ENCODE results near the gene ZDHHC5. TPM values are rescaled to one million over a fixed set of nuclear protein-coding genes. Genes with fewer than 3 reads are reported as not detected.
A peak's percentile ranks its signal among the peaks of the same experiment; 100 is the strongest.

Gene ZDHHC5
- total RNA-seq, 1 experiment from 2014 or later = 65.2 TPM

GRCh38 chr11:57728829-57729228 lies 60.9 kb downstream of the ZDHHC5 start:
- H3K27ac ChIP-seq (ENCODE audit: insufficient read length, low read depth, low read length) = peak overlapping the region; percentile 78
- no peak overlapping the region for H4K91ac ChIP-seq (ENCODE audit: insufficient read length, low read depth, low read length)
- DNase-seq = no peak
- peak overlapping the region; percentile 21 for H3K4me2 ChIP-seq (ENCODE audit: insufficient read depth, insufficient read length, low read length)
- no peak overlapping the region for H2BK15ac ChIP-seq (ENCODE audit: low read depth, low read length)
- no peak overlapping the region for H2BK120ac ChIP-seq (ENCODE audit: low read depth, low read length, poor library complexity, severe bottlenecking)
- no peaks in the 10 kb centered on the region for H3K9me3 ChIP-seq (ENCODE audit: control insufficient read depth, low read depth, low read length)
- H3K4me3 Mint-ChIP-seq = peak overlapping the region in 1 of 2 experiments; percentile 68; a peak in 3 of 5 replicates
- H4K20me1 ChIP-seq (ENCODE audit: control insufficient read depth, insufficient read depth, insufficient read length) = no peaks in the 10 kb centered on the region
- H3K27me3 ChIP-seq (ENCODE audit: insufficient read depth, low read length) = no peaks in the 10 kb centered on the region
- no peak overlapping the region for H3K23ac ChIP-seq (ENCODE audit: insufficient read length, low read depth, low read length)
- no peaks in the 10 kb centered on the region for H3K27me3 Mint-ChIP-seq (ENCODE audit: low read depth)
- H4K5ac ChIP-seq (ENCODE audit: insufficient read length, low read depth, low read length) = no peak overlapping the region
- H3K79me1 ChIP-seq (ENCODE audit: insufficient read depth, low read depth, low read length, poor library complexity, severe bottlenecking) = peaks cover 3% of the 10 kb centered on the region
- no peak overlapping the region for H3K56ac ChIP-seq (ENCODE audit: insufficient read length, low read depth, low read length)
- no peak overlapping the region for H2AFZ ChIP-seq (ENCODE audit: low read length)
- no peaks in the 10 kb centered on the region for H3K9me3 Mint-ChIP-seq
- WGBS (ENCODE audit: extremely low coverage, insufficient read length, low lambda C conversion rate) = no CpG with 5 or more reads among the region's 7 CpGs
- no peak overlapping the region for H3K14ac ChIP-seq (ENCODE audit: insufficient read depth, low read length)
- no peak overlapping the region for H4K8ac ChIP-seq (replicated peaks; ENCODE audit: insufficient read length, low read depth, low read length)
- no peak overlapping the region for H3K18ac ChIP-seq (ENCODE audit: insufficient read length, low read depth, low read length)
- H3T11ph ChIP-seq (ENCODE audit: low read length) = no peak overlapping the region
- no peak overlapping the region for H3K9ac ChIP-seq (ENCODE audit: extremely low read depth, insufficient read length, low read length)
- H3K4me1 ChIP-seq (ENCODE audit: insufficient read depth, low read length) = no peaks in the 10 kb centered on the region; the same call in 1 of the 2 replicates
- H2BK12ac ChIP-seq (ENCODE audit: insufficient read length, low read depth, low read length) = no peak overlapping the region
- H3K27ac Mint-ChIP-seq = peak overlapping the region; percentile 51 to 98 (median 98)
- no peak overlapping the region for H3K4ac ChIP-seq (ENCODE audit: low read depth, low read length)
- H2BK20ac ChIP-seq (ENCODE audit: low read depth, low read length, poor library complexity, severe bottlenecking) = no peak overlapping the region
- H3K4me1 Mint-ChIP-seq = peaks cover 13 to 20% of the 10 kb centered on the region in 2 experiments
- H3K36me3 Mint-ChIP-seq (ENCODE audit: insufficient read depth in 1 of 3, low read depth in 3 of 3) = peaks cover 4 to 6% (median 6%) of the 10 kb centered on the region in 3 experiments; a peak in 2 of 7 replicates
- H2AK5ac ChIP-seq (ENCODE audit: insufficient read length, low read length) = no peak overlapping the region
- peaks cover 4% of the 10 kb centered on the region; the same call in 1 of the 2 replicates for H3K79me2 ChIP-seq (ENCODE audit: insufficient read depth, low read length)
- H2BK5ac ChIP-seq (ENCODE audit: insufficient read length, low read length) = no peak overlapping the region
- TF ChIP-seq CTCF (conservative IDR thresholded peaks at IDR 0.05) = no peak
- no peaks in the 10 kb centered on the region for H3K23me2 ChIP-seq (ENCODE audit: insufficient read length, low read depth, low read length, poor library complexity, severe bottlenecking)

Measured in H9 (cell line).